Peyer's patch (tissue), 4 donors: ENCODE results near the gene ZSCAN25.

Source experiments
- CTCF ChIP-seq, 6 experiments: fragments of 450-650 bp in 4 of 6; fragments of 200-600 bp in 2 of 6; sonication (generic) in 1 of 6; IDR thresholded peaks; one replicate each; pipeline ENCODE4 v1.5.1; 2017 to 2019; ENCODE audit warnings: antibody characterized with exemption in 6 of 6, mild to moderate bottlenecking in 3 of 6, moderate library complexity in 1 of 6
- POLR2A ChIP-seq, 2 donors: fragments of 450-650 bp; IDR thresholded peaks; one replicate each; pipeline ENCODE4 v1.5.1; 2017; ENCODE audit warnings: antibody characterized with exemption in 2 of 2, mild to moderate bottlenecking in 2 of 2, moderate library complexity in 2 of 2

GRCh38 chr7:99639267-99639666, 22.5 kb downstream of the ZSCAN25 start:
- TF ChIP-seq CTCF (IDR thresholded peaks at IDR 0.05) (no peak), POLR2A (IDR thresholded peaks at IDR 0.05) (no peak)
